ENCODE data around the gene CEP162.
"Not testable (repeated sequence)": the region's sequence is repeated elsewhere in the genome, so short reads cannot be mapped to it uniquely, and the experiment has no call there.

Gene CEP162

GRCh38 chr6:84228198-84228543 is 728 bp upstream of the CEP162 start:
- no peak for DNase-seq

- DNase-seq, result peak; percentile 20
These were observed 404 bp downstream of the CEP162 start for GRCh38 chr6:84227044-84227433.

- no peak for DNase-seq
These were observed 3.2 kb downstream of the CEP162 start for GRCh38 chr6:84224251-84224650.

- DNase-seq, result not testable (repeated sequence)
These were observed 3.8 kb downstream of the CEP162 start for GRCh38 chr6:84223608-84224007.

- DNase-seq, result no peak
These were observed 5.0 kb downstream of the CEP162 start for GRCh38 chr6:84222426-84222825.

- DNase-seq, result peak; percentile 60
These were observed 6.5 kb downstream of the CEP162 start for GRCh38 chr6:84220809-84221409.

GRCh38 chr6:84218091-84218490 is 9.4 kb downstream of the CEP162 start:
- no peak for DNase-seq

GRCh38 chr6:84213217-84213616 is 14.2 kb downstream of the CEP162 start:
- no peak for DNase-seq

- DNase-seq, result no peak
These were observed 23.4 kb downstream of the CEP162 start for GRCh38 chr6:84204011-84204410.

- DNase-seq, result not testable (repeated sequence)
These were observed 27.5 kb downstream of the CEP162 start for GRCh38 chr6:84199987-84200386.

- peak; percentile 13 for DNase-seq
These were observed 29.7 kb downstream of the CEP162 start for GRCh38 chr6:84197708-84198107.

- DNase-seq, result no peak
These were observed 34.2 kb downstream of the CEP162 start for GRCh38 chr6:84193114-84193708.

- DNase-seq, result no peak
These were observed 35.6 kb downstream of the CEP162 start for GRCh38 chr6:84191802-84192201.

GRCh38 chr6:84189356-84189755 is 38.1 kb downstream of the CEP162 start:
- DNase-seq, result not testable (repeated sequence)

- DNase-seq, result no peak
These were observed 44.0 kb downstream of the CEP162 start for GRCh38 chr6:84183430-84183829.

GRCh38 chr6:84182001-84182400 is 45.4 kb downstream of the CEP162 start:
- no peak for DNase-seq

- DNase-seq, result peak; percentile 8
These were observed 50.2 kb downstream of the CEP162 start for GRCh38 chr6:84177241-84177640.

- no peak for DNase-seq
These were observed 54.9 kb downstream of the CEP162 start for GRCh38 chr6:84172574-84172973.

- no peak for DNase-seq
These were observed 55.4 kb downstream of the CEP162 start for GRCh38 chr6:84172080-84172479.

GRCh38 chr6:84167457-84167856 is 60.0 kb downstream of the CEP162 start:
- DNase-seq, result no peak

- no peak for DNase-seq
These were observed 61.0 kb downstream of the CEP162 start for GRCh38 chr6:84166395-84166794.

GRCh38 chr6:84164328-84164727 is 63.1 kb downstream of the CEP162 start:
- DNase-seq, result not testable (repeated sequence)

- DNase-seq, result no peak
These were observed 66.3 kb downstream of the CEP162 start for GRCh38 chr6:84161190-84161589.

- no peak for DNase-seq
These were observed 71.1 kb downstream of the CEP162 start for GRCh38 chr6:84156306-84156705.

- DNase-seq, result peak; percentile 3
These were observed 75.8 kb downstream of the CEP162 start for GRCh38 chr6:84151669-84152068.
